ENCODE data around the gene NPM1.
"Not testable (repeated sequence)": the region's sequence is repeated elsewhere in the genome, so short reads cannot be mapped to it uniquely, and the experiment has no call there.

NPM1 gene

GRCh38 chr5:171401167-171401947 is 13.7 kb downstream of the NPM1 start:
- TF ChIP-seq CTCF (IDR thresholded peaks at IDR 0.05; ENCODE audit: low read depth, low read length): no peak
- DNase-seq (ENCODE audit: low read depth, low spot score): no peak
- no peak overlapping the region for H3K4me3 ChIP-seq (ENCODE audit: low read depth, low read length)
- in situ Hi-C loops (cut with HindIII; ENCODE audit: low sequenced_read_pairs): no loop called here

GRCh38 chr5:171402751-171403150 is 15.1 kb downstream of the NPM1 start:
- in situ Hi-C loops (cut with HindIII; ENCODE audit: low sequenced_read_pairs); H3K4me3 ChIP-seq (ENCODE audit: low read depth, low read length); DNase-seq (ENCODE audit: low read depth, low spot score): not testable (repeated sequence)

- DNase-seq (ENCODE audit: low read depth, low spot score): no peak
- peak; percentile 45 for TF ChIP-seq CTCF (IDR thresholded peaks at IDR 0.05; ENCODE audit: low read depth, low read length)
- in situ Hi-C loops (cut with HindIII; ENCODE audit: low sequenced_read_pairs): no loop called here
- H3K4me3 ChIP-seq (ENCODE audit: low read depth, low read length): no peak overlapping the region
These were observed 18.0 kb downstream of the NPM1 start for GRCh38 chr5:171405615-171406014.

- H3K4me3 ChIP-seq (ENCODE audit: low read depth, low read length): no peak overlapping the region
- in situ Hi-C loops (cut with HindIII; ENCODE audit: low sequenced_read_pairs): no loop called here
- no peak for TF ChIP-seq CTCF (IDR thresholded peaks at IDR 0.05; ENCODE audit: low read depth, low read length)
- DNase-seq (ENCODE audit: low read depth, low spot score): no peak
These were observed 19.6 kb downstream of the NPM1 start for GRCh38 chr5:171407234-171407633.

GRCh38 chr5:171409164-171410136 is 21.8 kb downstream of the NPM1 start:
- no peak for DNase-seq (ENCODE audit: low read depth, low spot score)
- in situ Hi-C loops (cut with HindIII; ENCODE audit: low sequenced_read_pairs): no loop called here
- no peak overlapping the region for H3K4me3 ChIP-seq (ENCODE audit: low read depth, low read length)
- no peak for TF ChIP-seq CTCF (IDR thresholded peaks at IDR 0.05; ENCODE audit: low read depth, low read length)

- H3K4me3 ChIP-seq (ENCODE audit: low read depth, low read length): no peak overlapping the region
- no peak for DNase-seq (ENCODE audit: low read depth, low spot score)
- in situ Hi-C loops (cut with HindIII; ENCODE audit: low sequenced_read_pairs): no loop called here
- TF ChIP-seq CTCF (IDR thresholded peaks at IDR 0.05; ENCODE audit: low read depth, low read length): no peak
These were observed 22.5 kb downstream of the NPM1 start for GRCh38 chr5:171410181-171410580.

GRCh38 chr5:171412186-171412585 is 24.5 kb downstream of the NPM1 start:
- no peak for TF ChIP-seq CTCF (IDR thresholded peaks at IDR 0.05; ENCODE audit: low read depth, low read length)
- DNase-seq (ENCODE audit: low read depth, low spot score): no peak
- H3K4me3 ChIP-seq (ENCODE audit: low read depth, low read length): no peak overlapping the region
- in situ Hi-C loops (cut with HindIII; ENCODE audit: low sequenced_read_pairs): no loop called here
